MM.1S (cell line): Measurements from ENCODE around the gene SERTAD2.

Experiments
- DNase-seq: peaks from one replicate; pipeline ENCODE4 v3.0.0-alpha.2; 2015
- H2AFZ ChIP-seq: fragments of 300-600 bp; sonication (generic); 2 replicates; pipeline ENCODE4 v1.6.0; 2016; ENCODE audit warnings: antibody characterized with exemption, low read length
- H3F3A ChIP-seq: fragments of 300-600 bp; sonication (generic); 2 replicates; pipeline ENCODE4 v1.6.1; 2016; ENCODE audit warnings: mild to moderate bottlenecking, antibody characterized with exemption, low read length, moderate library complexity, mixed read lengths; ENCODE audit not compliant: insufficient read depth
- H3K27ac ChIP-seq: fragments of 300-600 bp; sonication (generic); 2 replicates; pipeline ENCODE4 v1.5.1; 2016; ENCODE audit warnings: mild to moderate bottlenecking, low read length
- H3K27me3 ChIP-seq: fragments of 300-600 bp; sonication (generic); replicated peaks from 2 replicates; pipeline ENCODE4 v1.6.0; 2016; ENCODE audit warnings: low read length; ENCODE audit not compliant: insufficient read depth
- H3K36me3 ChIP-seq: fragments of 300-600 bp; sonication (generic); replicated peaks from 2 replicates; pipeline ENCODE4 v1.6.1; 2016; ENCODE audit warnings: mild to moderate bottlenecking, low read length, mixed read lengths; ENCODE audit not compliant: insufficient read depth
- H3K4me1 ChIP-seq: fragments of 300-600 bp; sonication (generic); 2 replicates; pipeline ENCODE4 v1.6.1; 2016; ENCODE audit warnings: low read length, mixed read lengths
- H3K4me2 ChIP-seq: fragments of 300-600 bp; sonication (generic); 2 replicates; pipeline ENCODE4 v1.6.0; 2016; ENCODE audit warnings: low read depth, low read length
- H3K4me3 ChIP-seq: fragments of 300-600 bp; sonication (generic); 2 replicates; pipeline ENCODE4 v1.5.1; 2016; ENCODE audit warnings: low read length, mixed read lengths
- H3K79me2 ChIP-seq: fragments of 300-600 bp; sonication (generic); 2 replicates; pipeline ENCODE4 v1.6.1; 2016; ENCODE audit warnings: mixed run types, low read length, mixed read lengths
- H3K9ac ChIP-seq: fragments of 300-600 bp; sonication (generic); 2 replicates; pipeline ENCODE4 v1.6.1; 2016; ENCODE audit warnings: low read length, mixed read lengths
- H3K9me2 ChIP-seq: fragments of 300-600 bp; sonication (generic); replicated peaks from 2 replicates; pipeline ENCODE4 v1.6.1; 2016; ENCODE audit warnings: mild to moderate bottlenecking, low read length, mixed read lengths; ENCODE audit not compliant: insufficient read depth
- H3K9me3 ChIP-seq: fragments of 300-600 bp; sonication (generic); replicated peaks from 2 replicates; pipeline ENCODE4 v1.6.1; 2016; ENCODE audit warnings: mild to moderate bottlenecking, low read length, mixed read lengths; ENCODE audit not compliant: insufficient read depth
- H4K20me1 ChIP-seq: fragments of 300-600 bp; sonication (generic); 2 replicates; pipeline ENCODE4 v1.6.1; 2016; ENCODE audit warnings: mild to moderate bottlenecking, low read length, moderate library complexity, mixed read lengths; ENCODE audit not compliant: insufficient read depth
- CTCF ChIP-seq: fragments of 300-600 bp; sonication (generic); IDR thresholded peaks from 2 replicates; pipeline ENCODE4 v1.5.1; 2016; ENCODE audit warnings: antibody characterized with exemption, low read length, mixed read lengths
- EZH2 ChIP-seq: fragments of 300-600 bp; sonication (generic); optimal IDR thresholded peaks from 2 replicates; pipeline ENCODE3; 2017; ENCODE audit warnings: low read depth, mild to moderate bottlenecking, antibody characterized with exemption, low read length, mixed read lengths
- EZH2phosphoT487 ChIP-seq: fragments of 300-600 bp; sonication (generic); IDR thresholded peaks from 2 replicates; pipeline ENCODE4 v1.6.1; 2018; ENCODE audit warnings: antibody characterized with exemption, low read length

SERTAD2 gene

DNA sequence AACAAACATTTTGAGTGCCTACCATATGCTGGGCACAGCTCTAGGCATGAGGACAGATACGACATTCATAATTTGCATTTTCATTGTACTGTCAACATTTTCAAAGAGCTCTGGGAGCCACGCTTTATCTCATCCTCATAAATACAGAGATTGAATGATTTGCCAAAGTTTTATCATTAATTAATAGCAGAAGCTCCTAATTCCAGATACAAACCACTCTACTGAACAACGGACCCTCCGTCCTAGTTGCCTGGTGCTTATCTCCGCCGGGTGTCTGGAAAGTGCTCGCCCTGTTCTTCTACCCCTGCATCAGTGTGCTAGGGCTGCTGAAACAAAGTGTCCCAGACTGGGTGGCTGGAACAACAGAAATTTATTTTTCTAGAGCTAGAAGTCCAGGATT, 23.8 kb downstream of the SERTAD2 start:
- Histone ChIP-seq H3K27ac (no peak overlapping the region), H3K9me2 (no peaks in the 10 kb centered on the region), H3K9ac (no peak overlapping the region), H4K20me1 (no peaks in the 10 kb centered on the region), H3K4me3 (no peak overlapping the region), H3K36me3 (0 out of 2 replicates have a peak, but pooled peaks cover 7% of the 10 kb centered on the region), H3F3A (no peaks in the 10 kb centered on the region; the same call in 1 of the 2 replicates), H3K4me1 (no peaks in the 10 kb centered on the region), H2AFZ (no peak overlapping the region), H3K79me2 (peaks cover 42% of the 10 kb centered on the region), H3K27me3 (no peaks in the 10 kb centered on the region), H3K4me2 (no peak overlapping the region), H3K9me3 (no peaks in the 10 kb centered on the region)
- no peak for DNase-seq
- TF ChIP-seq CTCF (no peak), EZH2phosphoT487 (no peak), EZH2 (no peak)

DNA sequence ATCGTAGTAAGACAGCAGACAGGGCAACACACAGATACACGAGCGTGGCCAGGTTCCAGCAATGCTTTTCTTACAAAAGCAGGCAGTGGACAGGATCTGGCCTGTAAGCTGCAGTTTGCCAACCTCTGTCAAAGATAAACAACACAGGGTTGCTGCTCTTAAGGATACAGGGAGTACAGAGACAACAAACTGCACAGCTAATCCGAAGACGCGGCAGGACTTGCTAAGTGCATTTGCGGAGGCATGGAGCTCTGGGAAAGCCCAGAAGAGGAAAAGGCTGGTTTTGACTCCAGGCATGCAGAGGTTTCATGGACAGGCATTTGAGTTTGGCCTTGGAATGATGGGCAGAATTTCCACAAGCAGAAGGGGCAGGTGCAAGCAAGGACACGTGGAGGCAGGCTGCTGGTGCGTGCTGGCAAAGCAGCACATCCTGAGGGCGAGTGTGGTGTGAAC, 24.4 kb downstream of the SERTAD2 start:
- H4K20me1 ChIP-seq = no peaks in the 10 kb centered on the region
- H2AFZ ChIP-seq = no peak overlapping the region
- no peaks in the 10 kb centered on the region for H3K9me2 ChIP-seq
- no peaks in the 10 kb centered on the region for H3K9me3 ChIP-seq
- no peak overlapping the region for H3K4me2 ChIP-seq
- H3K4me1 ChIP-seq = no peaks in the 10 kb centered on the region
- H3K27ac ChIP-seq = no peak overlapping the region
- peaks cover 37% of the 10 kb centered on the region for H3K79me2 ChIP-seq
- H3K9ac ChIP-seq = no peak overlapping the region
- no peaks in the 10 kb centered on the region; the same call in 1 of the 2 replicates for H3F3A ChIP-seq
- H3K4me3 ChIP-seq = no peak overlapping the region
- 0 out of 2 replicates have a peak, but pooled peaks cover 7% of the 10 kb centered on the region for H3K36me3 ChIP-seq
- no peak for DNase-seq
- H3K27me3 ChIP-seq = no peaks in the 10 kb centered on the region
- no peak for TF ChIP-seq CTCF
- TF ChIP-seq EZH2phosphoT487 = no peak
- no peak for TF ChIP-seq EZH2

DNA sequence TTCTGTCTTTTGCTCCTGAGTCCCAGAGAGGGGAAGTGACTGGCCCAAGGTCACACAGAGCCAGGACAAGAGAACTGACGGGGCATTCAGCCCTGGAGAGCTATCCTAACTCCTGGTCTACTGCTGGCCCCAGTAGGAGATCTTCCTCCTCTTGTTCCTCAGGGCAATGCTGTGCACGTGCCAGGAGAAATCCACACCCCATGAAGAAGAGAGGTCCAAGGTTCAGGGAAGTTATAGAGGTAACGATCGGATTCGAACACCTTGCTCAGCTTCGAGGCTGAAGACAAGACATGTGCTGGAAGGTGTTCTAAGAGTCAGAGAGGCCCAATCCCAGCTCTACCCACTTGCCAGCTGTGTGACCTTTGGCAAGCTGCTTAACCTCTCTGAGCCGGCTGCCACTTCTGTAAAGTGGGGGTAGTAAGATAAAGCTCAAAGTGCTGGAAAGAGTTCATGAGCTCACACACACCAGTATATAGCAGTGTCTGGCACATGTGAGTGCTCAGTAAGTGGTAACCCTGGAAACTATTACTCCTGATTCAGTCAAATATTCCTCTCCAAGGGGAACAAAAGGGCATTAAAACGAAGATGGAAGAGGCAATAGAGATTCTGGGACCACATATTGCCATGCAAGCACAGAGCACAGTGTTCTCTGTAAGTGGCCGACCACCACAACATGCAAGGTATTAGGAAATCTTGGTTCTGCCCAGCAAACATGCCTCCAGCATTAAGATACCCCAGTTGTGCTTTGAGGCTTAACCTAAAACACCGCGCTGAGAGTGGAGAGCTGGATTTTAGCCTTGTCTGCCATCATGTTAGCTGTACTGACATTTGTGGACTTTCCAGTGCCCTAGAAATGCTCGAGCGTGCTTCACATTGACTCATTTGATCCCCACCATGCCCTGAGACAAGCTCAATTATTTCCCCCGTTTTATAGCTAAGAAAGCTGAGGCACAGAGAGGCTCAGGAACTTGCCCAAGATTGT, 25.6 kb downstream of the SERTAD2 start:
- no peak overlapping the region for H3K4me2 ChIP-seq
- H2AFZ ChIP-seq = no peak overlapping the region
- no peak for DNase-seq
- H3K27ac ChIP-seq = no peak overlapping the region
- H3K4me3 ChIP-seq = no peak overlapping the region
- TF ChIP-seq CTCF (no peak), EZH2phosphoT487 (no peak), EZH2 (no peak)
- H3K9me2 ChIP-seq = no peaks in the 10 kb centered on the region
- no peak overlapping the region for H3K9ac ChIP-seq
- no peaks in the 10 kb centered on the region for H4K20me1 ChIP-seq
- H3K4me1 ChIP-seq = no peaks in the 10 kb centered on the region
- no peaks in the 10 kb centered on the region for H3K9me3 ChIP-seq
- no peaks in the 10 kb centered on the region for H3K27me3 ChIP-seq
- H3K36me3 ChIP-seq = 0 out of 2 replicates have a peak, but pooled peaks cover 2% of the 10 kb centered on the region
- H3K79me2 ChIP-seq = peaks cover 26% of the 10 kb centered on the region
- H3F3A ChIP-seq = no peaks in the 10 kb centered on the region; the same call in 1 of the 2 replicates
